H1 (cell line): ENCODE results near the gene ATF3. TPM values are rescaled to one million over a fixed set of nuclear protein-coding genes. Genes with fewer than 3 reads are reported as not detected.

Source experiments
- BCL11A ChIP-seq, 2 experiments: IDR thresholded peaks; one replicate each; pipeline ENCODE4 v1.6.1; 2011; ENCODE audit warnings: low read depth in 2 of 2, low read length in 2 of 2, mild to moderate bottlenecking in 2 of 2
- CBX8 ChIP-seq: fragments of 300-800, 300-1000 bp; sonication (generic); IDR thresholded peaks from 2 replicates; pipeline ENCODE4 v1.7.1; 2016; ENCODE audit warnings: low read depth, low read length, borderline replicate concordance
- JUN ChIP-seq: IDR thresholded peaks from 2 replicates; pipeline ENCODE4 v1.6.1; 2011; ENCODE audit warnings: low read depth, mild to moderate bottlenecking, improper control_type of control experiment, low read length
- RAD21 ChIP-seq, 2 experiments: IDR thresholded peaks in 1 of 2; conservative IDR thresholded peaks in 1 of 2; 2 replicates each; pipeline ENCODE4 v1.6.1; 2011; ENCODE audit warnings: low read depth in 2 of 2, low read length in 2 of 2, improper control_type of control experiment in 1 of 2, inconsistent platforms in 1 of 2, mild to moderate bottlenecking in 1 of 2, moderate library complexity in 1 of 2
- polyA plus RNA-seq, 7 experiments: library from polyadenylated mRNA; depleted of rRNA in 3 of 7; stranded (reverse) in 5 of 7; unstranded in 2 of 7; fragments of >200 nt in 5 of 7; fragments of 200-250 nt in 2 of 7; gene quantifications; 1 replicate in 5 of 7; 2 replicates in 1 of 7; 4 replicates in 1 of 7; pipeline versions ENCODE4 v1.2.1 to v1.2.3, GENCODE V29; 2011 to 2013; ENCODE audit warnings: missing spikeins in 2 of 7, mixed read lengths in 2 of 7
- total RNA-seq: library from RNA; stranded (reverse); fragmentation: NEBNext Ultra II Directional; extraction: Animal tissue kit (Norgen Biotek cat#: 25700); gene quantifications from 2 replicates; pipeline ENCODE4 v1.2.1, GENCODE V29; 2021

ATF3 gene
- total and polyA plus RNA-seq, 2 of the 8 experiments (the other 6 are each of a cell fraction or from before 2014, with no cell fraction given): 12.2 to 27.7 TPM

- TF ChIP-seq RAD21 (IDR thresholded peaks at IDR 0.05 in 1 of 2, conservative IDR thresholded peaks at IDR 0.05 in 1 of 2; ENCODE audit: low read depth in 2 of 2, low read length in 2 of 2) (no peak), JUN (no peak), BCL11A (IDR thresholded peaks at IDR 0.05; ENCODE audit: low read depth in 2 of 2, low read length in 2 of 2) (no peak), CBX8 (no peak)
These were observed 38.4 kb downstream of the ATF3 start (continued) for GRCh38 chr1:212647004-212647403.
